Fibroblast of skin of left biceps (primary cell): ENCODE measurements around the gene AGTR2.
"Not testable (repeated sequence)": the region's sequence is repeated elsewhere in the genome, so short reads cannot be mapped to it uniquely, and the experiment has no call there.

Experiments used
- DNase-seq, 2 experiments: peaks; one replicate each; pipeline ENCODE4 v3.0.0-alpha.2; 2013; ENCODE audit warnings: low read depth in 2 of 2

The AGTR2 gene

GRCh38 chrX:116170511-116170910 is at the start of gene AGTR2:
AGTR2 (plus strand) TSS chrX:116170744; CDS start chrX:116172281, 1,537 bp downstream.
- DNase-seq = no peak

- no peak for DNase-seq
These were observed 35.3 kb upstream of the AGTR2 start for GRCh38 chrX:116135277-116135676.

GRCh38 chrX:116141270-116141669 is 29.3 kb upstream of the AGTR2 start:
- not testable (repeated sequence) for DNase-seq

- no peak for DNase-seq
These were observed 27.6 kb upstream of the AGTR2 start for GRCh38 chrX:116142976-116143375.

GRCh38 chrX:116172976-116173375 is 2.4 kb downstream of the AGTR2 start:
- DNase-seq = no peak

- no peak for DNase-seq
These were observed 10.8 kb downstream of the AGTR2 start for GRCh38 chrX:116181300-116181699.

GRCh38 chrX:116185163-116185562 is 14.6 kb downstream of the AGTR2 start:
- no peak for DNase-seq

- no peak for DNase-seq
These were observed 24.1 kb downstream of the AGTR2 start for GRCh38 chrX:116194649-116195048.

- no peak for DNase-seq
These were observed 27.7 kb downstream of the AGTR2 start for GRCh38 chrX:116198235-116198634.

GRCh38 chrX:116198810-116199209 is 28.3 kb downstream of the AGTR2 start:
- no peak for DNase-seq

GRCh38 chrX:116204932-116205331 is 34.4 kb downstream of the AGTR2 start:
- DNase-seq = no peak

GRCh38 chrX:116213262-116213661 is 42.7 kb downstream of the AGTR2 start:
- no peak for DNase-seq

- not testable (repeated sequence) for DNase-seq
These were observed 46.5 kb downstream of the AGTR2 start for GRCh38 chrX:116217080-116217479.
